ENCODE results near the gene GRIN2C.

- no peak for TF ChIP-seq FOS (IDR thresholded peaks at IDR 0.05; ENCODE audit: low read depth, low read length)
- TF ChIP-seq CTCF (conservative IDR thresholded peaks at IDR 0.05; ENCODE audit: low read depth, low read length): no peak
- no peak for TF ChIP-seq BHLHE40 (IDR thresholded peaks at IDR 0.05; ENCODE audit: low read depth, low read length)
- TF ChIP-seq CEBPB (IDR thresholded peaks at IDR 0.05; ENCODE audit: low read depth, low read length): no peak
- no peak for TF ChIP-seq RCOR1 (IDR thresholded peaks at IDR 0.05; ENCODE audit: insufficient replicate concordance, low read length)
- no peak for TF ChIP-seq MAZ (IDR thresholded peaks at IDR 0.05; ENCODE audit: borderline replicate concordance, low read depth, low read length)
- no peak for TF ChIP-seq RAD21 (IDR thresholded peaks at IDR 0.05; ENCODE audit: low read length)
These were observed 28.8 kb upstream of the GRIN2C start for GRCh38 chr17:74888469-74888868.

All from IMR-90 (cell line).